Thyroid gland (tissue), 4 donors: ENCODE measurements around the gene GRAMD2B. TPM values are rescaled to one million over a fixed set of nuclear protein-coding genes. Genes with fewer than 3 reads are reported as not detected.

Experiments used
- DNase-seq, 2 donors: peaks; one replicate each; pipeline ENCODE4 v3.0.0-alpha.2; 2019
- H3K27ac ChIP-seq, 3 donors: fragments of 200-600 bp; sonication (generic); 1 replicate in 2 of 3; 2 replicates in 1 of 3; pipeline ENCODE4 v1.5.1; 2016 to 2019; ENCODE audit warnings: mild to moderate bottlenecking in 1 of 3, moderate library complexity in 1 of 3
- H3K27me3 ChIP-seq: fragments of 200-600 bp; sonication (generic); one replicate; pipeline ENCODE4 v1.5.1; 2019
- H3K36me3 ChIP-seq, 2 donors: fragments of 200-600 bp; sonication (generic); one replicate each; pipeline ENCODE4 v1.5.1; 2016 to 2019
- H3K4me1 ChIP-seq, 2 donors: fragments of 200-600 bp; sonication (generic); one replicate each; pipeline ENCODE4 v1.5.1; 2017 to 2019
- H3K4me3 ChIP-seq, 3 donors: fragments of 200-600 bp; sonication (generic); replicated peaks in 1 of 3; 1 replicate in 2 of 3; 2 replicates in 1 of 3; pipeline ENCODE4 v1.5.1; 2016; ENCODE audit warnings: mild to moderate bottlenecking in 1 of 3
- H3K9me3 ChIP-seq: fragments of 200-600 bp; sonication (generic); one replicate; pipeline ENCODE4 v1.5.1; 2017
- POLR2A ChIP-seq, 2 donors: fragments of 450-650 bp; IDR thresholded peaks; one replicate each; pipeline ENCODE4 v1.6.1; 2017; ENCODE audit warnings: antibody characterized with exemption in 2 of 2, mild to moderate bottlenecking in 2 of 2, moderate library complexity in 1 of 2
- WGBS, 2 donors: methylation state at CpG; one replicate each; pipeline ENCODE4 v1.1.5; 2017; 5-methylcytosine and 5-hydroxymethylcytosine counted together
- intact Hi-C: fragments of 100-400 bp; cut with DNase I; formaldehyde crosslinking; loops from one replicate; pipeline ENCODE4 v1.15.1; 2023
- total RNA-seq, 4 donors: library from RNA; depleted of rRNA; stranded (reverse); fragments of >200 nt; gene quantifications; one replicate each; pipeline ENCODE4 v1.2.3, GENCODE V29; 2016
- TF ChIP-seq, protein P1 (sequence below), 6 experiments: fragments of 200-600 bp in 3 of 6; fragments of 450-650 bp in 3 of 6; sonication (generic) in 3 of 6; IDR thresholded peaks; one replicate each; pipeline ENCODE4 v1.5.1; 2016 to 2019; ENCODE audit warnings: antibody characterized with exemption in 6 of 6, mild to moderate bottlenecking in 2 of 6, inconsistent platforms in 1 of 6, moderate library complexity in 1 of 6

The GRAMD2B gene
- total RNA-seq, 4 donors from 2014 or later, result 68.1 to 115 (median 105) TPM

- 39 to 40% methylated on average over 6 of the region's 6 CpGs for WGBS, 2 donors
- TF ChIP-seq POLR2A (IDR thresholded peaks at IDR 0.05), result peak in 1 of 2 donors; percentile 30
- TF ChIP-seq, protein P1, sequence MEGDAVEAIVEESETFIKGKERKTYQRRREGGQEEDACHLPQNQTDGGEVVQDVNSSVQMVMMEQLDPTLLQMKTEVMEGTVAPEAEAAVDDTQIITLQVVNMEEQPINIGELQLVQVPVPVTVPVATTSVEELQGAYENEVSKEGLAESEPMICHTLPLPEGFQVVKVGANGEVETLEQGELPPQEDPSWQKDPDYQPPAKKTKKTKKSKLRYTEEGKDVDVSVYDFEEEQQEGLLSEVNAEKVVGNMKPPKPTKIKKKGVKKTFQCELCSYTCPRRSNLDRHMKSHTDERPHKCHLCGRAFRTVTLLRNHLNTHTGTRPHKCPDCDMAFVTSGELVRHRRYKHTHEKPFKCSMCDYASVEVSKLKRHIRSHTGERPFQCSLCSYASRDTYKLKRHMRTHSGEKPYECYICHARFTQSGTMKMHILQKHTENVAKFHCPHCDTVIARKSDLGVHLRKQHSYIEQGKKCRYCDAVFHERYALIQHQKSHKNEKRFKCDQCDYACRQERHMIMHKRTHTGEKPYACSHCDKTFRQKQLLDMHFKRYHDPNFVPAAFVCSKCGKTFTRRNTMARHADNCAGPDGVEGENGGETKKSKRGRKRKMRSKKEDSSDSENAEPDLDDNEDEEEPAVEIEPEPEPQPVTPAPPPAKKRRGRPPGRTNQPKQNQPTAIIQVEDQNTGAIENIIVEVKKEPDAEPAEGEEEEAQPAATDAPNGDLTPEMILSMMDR (IDR thresholded peaks at IDR 0.05), result no peak
- Histone ChIP-seq H3K36me3 (no peaks in the 10 kb centered on the region), H3K4me3 (no peak overlapping the region), H3K27me3 (no peaks in the 10 kb centered on the region), H3K4me1 (peaks cover 65 to 83% of the 10 kb centered on the region in 2 donors), H3K9me3 (no peaks in the 10 kb centered on the region), H3K27ac (peak overlapping the region; percentile 94 to 99 (median 94))
- DNase-seq, result peak; percentile 52
- intact Hi-C loops, result loop anchor here (10.0 kb wide), 1 partner anchor 75 kb away; no protein-coding TSS in a partner anchor
These were observed 96.7 kb downstream of the GRAMD2B start for GRCh38 chr5:126519637-126520592.

- peaks cover 72 to 87% of the 10 kb centered on the region in 2 donors for H3K4me1 ChIP-seq
- peak overlapping the region; percentile 94 to 99 (median 94) for H3K27ac ChIP-seq
- no peak overlapping the region for H3K4me3 ChIP-seq
- TF ChIP-seq, protein P1 (IDR thresholded peaks at IDR 0.05), result no peak
- TF ChIP-seq POLR2A (IDR thresholded peaks at IDR 0.05), result no peak
- DNase-seq, result no peak
- H3K9me3 ChIP-seq, result no peaks in the 10 kb centered on the region
- intact Hi-C loops, result loop anchor here (10.0 kb wide), 1 partner anchor 76 kb away; no protein-coding TSS in a partner anchor
- no peaks in the 10 kb centered on the region for H3K36me3 ChIP-seq
- H3K27me3 ChIP-seq, result no peaks in the 10 kb centered on the region
These were observed 97.4 kb downstream of the GRAMD2B start for GRCh38 chr5:126520593-126520953.

DNA sequence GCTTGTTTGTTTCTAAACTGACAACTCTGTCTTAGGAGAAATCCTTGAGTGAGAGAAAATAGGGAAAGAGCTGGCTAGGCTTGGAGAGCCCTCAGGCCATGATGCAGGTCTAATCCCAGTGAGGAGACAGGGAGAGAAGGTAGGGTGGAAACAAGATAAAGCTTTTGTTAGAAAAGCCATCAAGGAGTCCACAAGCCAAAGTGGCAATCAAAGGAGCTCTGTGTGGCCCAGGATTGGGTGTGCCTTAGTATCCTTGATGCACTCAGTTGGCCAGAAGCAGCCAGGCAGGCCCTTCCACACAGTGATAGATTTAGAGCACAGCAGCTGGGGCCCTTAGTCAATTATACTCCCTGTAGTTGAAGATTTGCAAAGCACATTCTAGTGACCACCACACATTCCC is 97.9 kb downstream of the GRAMD2B start:
- TF ChIP-seq, protein P1 (IDR thresholded peaks at IDR 0.05), result no peak
- TF ChIP-seq POLR2A (IDR thresholded peaks at IDR 0.05), result no peak
- intact Hi-C loops, result loop anchor here (10.0 kb wide), 1 partner anchor 76 kb away; no protein-coding TSS in a partner anchor
- no peaks in the 10 kb centered on the region for H3K36me3 ChIP-seq
- H3K27me3 ChIP-seq, result no peaks in the 10 kb centered on the region
- no peaks in the 10 kb centered on the region for H3K9me3 ChIP-seq
- H3K4me1 ChIP-seq, result peaks cover 74 to 90% of the 10 kb centered on the region in 2 donors
- peak overlapping the region; percentile 94 to 99 (median 94) for H3K27ac ChIP-seq
- DNase-seq, result no peak
- no peak overlapping the region for H3K4me3 ChIP-seq

DNA sequence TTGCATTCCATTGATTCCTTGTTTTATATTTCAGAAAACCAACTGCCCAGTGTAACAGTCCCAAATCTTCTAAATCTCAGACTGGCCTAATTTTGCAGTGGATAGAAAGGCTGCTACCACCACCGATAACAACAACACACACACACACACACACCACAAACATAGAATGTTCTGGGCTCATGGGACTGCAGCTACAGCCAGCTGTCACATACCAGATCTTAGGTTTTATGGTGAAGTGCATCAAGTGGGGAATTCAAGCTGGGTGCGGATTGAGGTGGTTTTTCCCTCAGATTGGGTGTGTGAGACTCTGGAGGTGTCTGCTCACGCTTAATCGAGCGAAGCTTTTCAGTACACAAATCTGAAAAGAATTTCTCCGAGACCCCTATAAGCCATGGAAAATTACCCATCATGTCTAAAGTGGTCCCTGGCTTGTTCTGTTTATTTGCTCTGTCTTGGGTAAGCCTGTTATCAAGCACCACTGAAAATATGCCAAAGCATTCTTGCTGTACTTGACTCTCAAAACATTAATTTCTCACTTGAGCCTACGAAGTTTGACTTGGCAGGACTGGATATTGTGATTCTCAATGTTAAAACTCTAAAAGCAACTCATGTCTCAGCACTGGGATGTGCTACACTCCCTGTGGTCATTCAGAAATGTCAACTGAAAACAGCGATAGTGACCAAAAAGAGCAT is 100.8 kb downstream of the GRAMD2B start:
- peak; percentile 76 to 79 for DNase-seq
- intact Hi-C loops, result loop anchor here (10.0 kb wide), 1 partner anchor 79 kb away; no protein-coding TSS in a partner anchor
- peak overlapping the region; percentile 94 to 99 (median 94) for H3K27ac ChIP-seq

More for the DNA sequence above, 100.8 kb downstream of the GRAMD2B start:
- H3K36me3 ChIP-seq, result no peaks in the 10 kb centered on the region
- WGBS, 2 donors, result 29 to 31% methylated on average over 8 of the region's 8 CpGs
- no peaks in the 10 kb centered on the region for H3K27me3 ChIP-seq
- H3K9me3 ChIP-seq, result no peaks in the 10 kb centered on the region
- peak in 1 of 2 donors; percentile 46 for TF ChIP-seq POLR2A (IDR thresholded peaks at IDR 0.05)
- TF ChIP-seq, protein P1 (IDR thresholded peaks at IDR 0.05), result peak in 1 of 6 experiments; percentile 25
- H3K4me3 ChIP-seq, result no peak overlapping the region
- H3K4me1 ChIP-seq, result peaks cover 58 to 71% of the 10 kb centered on the region in 2 donors
